Astrocyte of the cerebellum (primary cell): ENCODE results near the gene SDHA.

Experiments
- DNase-seq: peaks from one replicate; pipeline ENCODE4 v3.0.0-alpha.2; 2011; ENCODE audit warnings: low read depth
- H3K4me3 ChIP-seq: 2 replicates; pipeline ENCODE4 v1.5.1; 2011; ENCODE audit warnings: mild to moderate bottlenecking, low read depth, low read length, moderate library complexity
- in situ Hi-C: cut with HindIII; loops from 2 replicates; pipeline ENCODE4 v1.10.0; 2017; ENCODE audit warnings: low sequenced_read_pairs
- TF ChIP-seq, protein P1 (sequence below): IDR thresholded peaks from 2 replicates; pipeline ENCODE4 v1.5.1; 2012; ENCODE audit warnings: low read length, low read depth, moderate library complexity, mild to moderate bottlenecking; ENCODE audit errors: missing control alignments

The SDHA gene

DNA sequence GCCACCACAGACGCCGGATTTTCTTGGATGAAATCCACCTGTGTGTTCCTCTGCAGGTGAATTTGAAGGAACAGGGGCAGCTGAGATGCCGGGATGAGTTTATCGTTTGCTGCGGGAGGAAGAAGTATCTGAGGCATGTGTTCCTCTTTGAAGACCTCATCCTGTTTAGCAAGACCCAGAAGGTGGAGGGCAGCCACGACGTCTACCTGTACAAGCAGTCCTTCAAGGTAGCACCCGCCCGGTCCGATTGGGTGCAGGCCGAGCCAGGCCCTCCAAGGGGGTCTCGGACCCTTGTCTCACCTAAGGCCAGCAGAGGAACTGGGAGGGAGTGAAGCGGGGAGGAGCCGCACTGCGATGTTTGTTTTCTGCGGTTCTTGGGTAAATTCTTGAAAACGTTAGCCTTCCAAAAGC is 45.3 kb upstream of the SDHA start:
- no peak for DNase-seq
- H3K4me3 ChIP-seq, result no peak overlapping the region
- TF ChIP-seq, protein P1, sequence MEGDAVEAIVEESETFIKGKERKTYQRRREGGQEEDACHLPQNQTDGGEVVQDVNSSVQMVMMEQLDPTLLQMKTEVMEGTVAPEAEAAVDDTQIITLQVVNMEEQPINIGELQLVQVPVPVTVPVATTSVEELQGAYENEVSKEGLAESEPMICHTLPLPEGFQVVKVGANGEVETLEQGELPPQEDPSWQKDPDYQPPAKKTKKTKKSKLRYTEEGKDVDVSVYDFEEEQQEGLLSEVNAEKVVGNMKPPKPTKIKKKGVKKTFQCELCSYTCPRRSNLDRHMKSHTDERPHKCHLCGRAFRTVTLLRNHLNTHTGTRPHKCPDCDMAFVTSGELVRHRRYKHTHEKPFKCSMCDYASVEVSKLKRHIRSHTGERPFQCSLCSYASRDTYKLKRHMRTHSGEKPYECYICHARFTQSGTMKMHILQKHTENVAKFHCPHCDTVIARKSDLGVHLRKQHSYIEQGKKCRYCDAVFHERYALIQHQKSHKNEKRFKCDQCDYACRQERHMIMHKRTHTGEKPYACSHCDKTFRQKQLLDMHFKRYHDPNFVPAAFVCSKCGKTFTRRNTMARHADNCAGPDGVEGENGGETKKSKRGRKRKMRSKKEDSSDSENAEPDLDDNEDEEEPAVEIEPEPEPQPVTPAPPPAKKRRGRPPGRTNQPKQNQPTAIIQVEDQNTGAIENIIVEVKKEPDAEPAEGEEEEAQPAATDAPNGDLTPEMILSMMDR, result no peak
- in situ Hi-C loops, result no loop called here

DNA sequence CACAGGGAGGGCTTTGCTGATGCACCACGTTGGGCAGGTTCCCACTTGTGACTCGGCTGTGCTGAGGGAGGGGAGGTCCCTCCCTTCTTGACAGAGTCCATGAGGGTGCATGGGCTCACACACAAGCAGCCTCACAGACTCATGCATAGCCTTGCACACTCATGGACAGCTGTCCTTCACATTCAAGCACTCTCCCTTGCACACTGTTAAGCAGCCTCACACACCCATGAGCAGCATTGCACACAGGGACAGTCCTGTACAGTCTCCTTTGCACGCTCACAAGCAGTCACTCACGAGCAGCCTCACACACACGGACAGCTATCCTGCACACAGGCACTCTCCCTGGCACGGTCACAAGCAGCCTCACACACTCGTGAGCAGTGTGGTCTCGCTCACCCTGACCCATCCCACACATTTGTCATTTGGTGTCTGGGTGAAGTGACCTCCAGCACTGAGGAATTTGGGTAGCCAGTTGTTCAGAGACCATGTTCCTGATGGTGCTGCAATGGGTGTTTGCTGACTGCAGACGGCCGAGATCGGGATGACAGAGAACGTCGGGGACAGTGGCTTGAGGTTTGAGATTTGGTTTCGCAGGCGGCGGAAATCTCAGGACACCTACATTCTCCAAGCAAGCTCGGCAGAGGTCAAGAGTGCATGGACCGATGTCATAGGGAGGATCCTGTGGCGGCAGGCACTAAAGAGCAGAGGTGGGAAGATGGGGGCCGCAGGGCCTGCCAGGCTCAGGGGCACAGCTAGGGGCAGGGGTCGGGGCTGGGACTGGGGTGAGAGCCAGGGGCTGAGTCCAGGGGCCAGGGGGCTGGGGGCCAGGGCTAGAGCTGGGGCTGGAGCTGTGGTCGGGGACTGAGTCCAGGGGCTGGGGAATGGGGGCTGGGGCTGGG is 44.5 kb upstream of the SDHA start:
- H3K4me3 ChIP-seq, result no peak overlapping the region
- in situ Hi-C loops, result no loop called here
- TF ChIP-seq, protein P1, result no peak
- no peak for DNase-seq

DNA sequence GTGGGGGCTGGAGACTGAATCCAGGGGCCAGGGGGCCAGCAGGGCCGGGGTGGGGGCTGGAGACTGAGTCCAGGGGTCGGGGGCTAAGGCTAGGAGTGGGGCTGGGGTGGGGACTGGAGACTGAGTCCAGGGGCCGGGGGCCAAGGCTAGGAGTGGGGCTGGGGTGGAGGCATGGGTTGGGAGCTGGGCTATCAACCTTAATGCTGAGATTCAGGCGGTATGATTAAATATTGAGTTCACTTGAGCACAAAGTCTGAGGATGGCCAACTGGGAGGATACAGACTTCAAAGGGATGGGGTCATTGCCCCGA is 43.9 kb upstream of the SDHA start:
- in situ Hi-C loops, result no loop called here
- TF ChIP-seq, protein P1, result no peak
- DNase-seq, result no peak
- no peak overlapping the region for H3K4me3 ChIP-seq

DNA sequence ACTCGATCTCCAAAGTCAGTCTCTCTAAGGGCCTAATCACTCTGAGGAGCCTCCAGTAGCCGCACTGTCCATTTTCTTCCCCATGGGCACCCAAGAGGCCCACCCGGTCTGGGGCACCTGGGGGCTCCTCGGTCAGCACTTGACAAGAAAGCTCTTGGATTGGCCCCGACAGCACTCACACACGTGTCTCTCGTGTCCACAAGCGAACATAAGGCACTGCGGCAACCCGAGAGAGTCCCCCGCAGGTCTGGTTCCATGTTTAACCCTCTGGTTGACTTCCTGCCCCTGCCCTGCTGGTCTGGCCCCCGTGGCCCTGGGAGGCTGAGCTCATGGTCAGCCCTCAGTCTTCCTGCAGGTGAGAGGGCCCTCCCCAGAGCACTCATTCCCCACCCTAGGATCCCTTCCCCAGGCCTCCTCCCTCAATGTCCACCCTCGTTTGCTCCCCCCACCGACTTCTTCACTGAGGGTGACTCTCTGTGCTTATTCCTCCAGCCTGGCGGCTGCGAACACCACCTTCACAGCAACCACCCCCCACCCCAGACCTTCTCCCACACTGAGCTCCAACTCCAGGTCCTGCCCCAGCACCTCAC is 43.1 kb upstream of the SDHA start:
- H3K4me3 ChIP-seq, result no peak overlapping the region
- TF ChIP-seq, protein P1, result no peak
- in situ Hi-C loops, result no loop called here
- DNase-seq, result no peak

- H3K4me3 ChIP-seq, result no peak overlapping the region
- TF ChIP-seq, protein P1, result no peak
- in situ Hi-C loops, result no loop called here
- no peak for DNase-seq
Measured at GRCh38 chr5:176296-176823, 41.8 kb upstream of the SDHA start.

- TF ChIP-seq, protein P1, result no peak
- in situ Hi-C loops, result no loop called here
Measured at GRCh38 chr5:178110-178509, 40.0 kb upstream of the SDHA start.

More at GRCh38 chr5:178110-178509, 40.0 kb upstream of the SDHA start:
- no peak for DNase-seq
- H3K4me3 ChIP-seq, result no peak overlapping the region
